HG02973 (cell line): Measurements from ENCODE around the gene CCDC40.
"Not testable (repeated sequence)": the region's sequence is repeated elsewhere in the genome, so short reads cannot be mapped to it uniquely, and the experiment has no call there.

Experiments used
- ATAC-seq: cut with Tn5 transposase; IDR thresholded peaks from one replicate; pipeline ENCODE4 v1.9.1; 2021; ENCODE audit warnings: moderate library complexity; ENCODE audit not compliant: unreplicated experiment

CCDC40 gene

DNA sequence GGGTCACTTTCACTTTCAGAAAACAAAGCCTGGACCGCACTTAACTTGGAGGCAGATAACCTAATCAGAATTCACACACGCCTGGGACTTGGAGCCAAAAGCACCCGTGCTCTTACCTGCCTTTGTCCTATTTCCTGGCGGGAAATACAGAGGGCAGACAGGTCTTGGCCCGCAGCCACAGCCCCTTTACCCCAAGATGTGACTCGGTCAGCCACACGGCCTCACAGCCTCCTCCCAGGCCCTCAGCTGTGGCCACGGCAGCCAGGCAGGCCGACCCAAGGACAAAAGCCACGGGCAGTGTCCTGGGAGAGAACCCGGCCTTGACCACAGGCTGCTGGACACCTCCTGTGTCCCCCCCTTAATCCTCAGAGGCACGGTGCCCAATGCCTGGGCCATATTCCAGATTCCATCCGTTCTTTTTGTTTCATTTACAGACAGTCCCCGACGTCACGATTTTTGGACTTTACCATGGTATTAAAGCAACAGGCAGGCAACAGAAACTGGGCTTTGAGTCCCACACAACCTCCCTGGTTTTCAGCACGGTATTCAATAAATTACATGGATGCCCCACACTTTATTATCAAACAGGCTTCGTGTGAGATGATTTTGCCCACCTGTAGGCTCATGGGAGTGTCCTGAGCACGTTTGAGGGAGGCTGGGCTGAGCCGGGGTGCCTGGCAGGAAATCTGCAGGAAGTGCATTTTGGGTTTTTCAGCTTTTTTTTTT lies 34.8 kb downstream of the CCDC40 start:
- no peak for ATAC-seq

DNA sequence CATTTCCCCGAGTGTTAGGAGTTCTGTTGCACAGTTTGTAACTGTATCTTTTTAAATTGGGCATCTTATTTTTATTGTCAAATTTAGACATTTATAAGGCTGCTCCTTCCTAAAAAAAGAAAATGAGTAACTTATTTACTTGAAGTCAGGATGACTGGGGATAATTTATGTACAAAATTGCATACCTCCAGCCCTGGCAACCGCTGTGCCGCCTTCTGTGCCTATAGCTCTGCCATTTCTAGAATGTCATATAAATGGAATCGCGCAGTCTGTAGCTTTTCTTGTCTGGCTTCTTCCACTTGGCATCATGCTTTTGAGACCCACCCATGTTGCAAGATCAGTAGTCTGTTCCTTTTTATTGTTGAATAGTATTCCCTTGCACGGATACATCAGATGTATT lies 36.0 kb downstream of the CCDC40 start:
- ATAC-seq = no peak

DNA sequence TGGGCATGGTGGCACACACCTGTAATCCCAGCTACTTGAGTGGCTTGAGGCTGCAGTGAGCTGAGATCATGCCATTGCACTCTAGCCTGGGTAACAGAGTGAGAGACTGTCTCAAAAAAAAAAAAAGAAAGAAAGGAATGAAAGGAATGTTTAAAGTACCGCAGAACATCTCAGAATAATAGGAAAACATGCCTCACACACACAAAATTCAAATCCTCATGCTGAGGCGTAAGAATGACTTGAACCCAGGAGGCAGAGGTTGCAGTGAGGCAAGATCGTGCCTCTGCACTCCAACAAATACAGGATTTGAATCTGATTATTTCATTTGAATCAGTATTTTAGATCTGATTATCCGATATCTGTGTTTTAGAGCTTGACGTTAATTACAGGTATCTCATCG lies 43.6 kb downstream of the CCDC40 start:
- ATAC-seq = no peak

DNA sequence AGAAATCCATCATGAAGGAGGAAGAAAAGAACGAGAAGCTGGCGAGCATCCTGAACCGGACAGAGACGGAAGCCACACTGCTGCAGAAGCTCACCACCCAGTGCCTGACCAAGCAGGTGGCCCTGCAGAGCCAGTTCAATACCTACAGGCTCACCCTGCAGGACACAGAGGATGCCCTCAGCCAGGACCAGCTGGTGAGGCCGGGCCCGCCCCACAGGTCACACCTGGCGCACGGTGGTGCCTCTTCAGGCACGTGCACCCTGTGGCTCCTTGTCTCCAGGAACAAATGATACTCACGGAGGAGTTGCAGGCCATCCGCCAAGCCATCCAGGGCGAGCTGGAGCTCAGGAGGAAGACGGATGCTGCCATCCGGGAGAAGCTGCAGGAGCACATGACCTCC lies 45.2 kb downstream of the CCDC40 start:
- no peak for ATAC-seq

DNA sequence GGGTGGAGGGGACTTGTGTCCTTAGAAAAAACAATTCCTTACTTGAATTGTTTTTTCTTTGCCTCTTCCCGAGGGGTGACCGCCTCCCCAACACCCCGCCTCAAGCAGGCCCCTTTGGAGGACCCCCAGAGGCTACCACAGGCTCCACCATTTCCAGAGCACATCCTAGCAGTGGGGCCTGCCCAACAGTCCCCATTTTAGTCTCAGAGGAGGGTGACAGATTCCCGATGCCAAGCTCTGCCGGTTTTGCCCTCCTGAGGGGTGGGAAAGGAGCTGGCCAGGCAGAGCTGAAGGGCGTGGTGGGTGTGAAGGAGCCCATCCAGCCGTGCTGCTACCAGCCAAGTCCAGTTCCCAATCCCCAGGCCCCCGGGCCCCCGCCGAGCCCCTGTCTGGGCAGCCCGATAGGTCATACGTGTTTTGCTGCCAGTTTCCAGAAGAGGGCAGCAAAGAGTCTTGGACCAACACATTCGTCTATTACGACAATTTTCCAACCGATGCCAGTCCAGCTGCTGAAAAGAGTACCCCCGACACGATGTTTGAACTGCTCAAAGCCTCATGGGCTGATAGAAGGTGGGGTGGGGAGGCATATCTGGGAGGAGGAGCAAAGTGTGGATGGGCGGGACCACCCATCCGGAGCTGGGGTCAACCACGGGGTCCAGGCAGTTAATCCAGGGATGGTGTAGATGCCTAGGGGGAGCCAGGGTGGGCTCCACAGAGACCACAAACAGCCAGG lies 46.1 kb downstream of the CCDC40 start:
- ATAC-seq = no peak

DNA sequence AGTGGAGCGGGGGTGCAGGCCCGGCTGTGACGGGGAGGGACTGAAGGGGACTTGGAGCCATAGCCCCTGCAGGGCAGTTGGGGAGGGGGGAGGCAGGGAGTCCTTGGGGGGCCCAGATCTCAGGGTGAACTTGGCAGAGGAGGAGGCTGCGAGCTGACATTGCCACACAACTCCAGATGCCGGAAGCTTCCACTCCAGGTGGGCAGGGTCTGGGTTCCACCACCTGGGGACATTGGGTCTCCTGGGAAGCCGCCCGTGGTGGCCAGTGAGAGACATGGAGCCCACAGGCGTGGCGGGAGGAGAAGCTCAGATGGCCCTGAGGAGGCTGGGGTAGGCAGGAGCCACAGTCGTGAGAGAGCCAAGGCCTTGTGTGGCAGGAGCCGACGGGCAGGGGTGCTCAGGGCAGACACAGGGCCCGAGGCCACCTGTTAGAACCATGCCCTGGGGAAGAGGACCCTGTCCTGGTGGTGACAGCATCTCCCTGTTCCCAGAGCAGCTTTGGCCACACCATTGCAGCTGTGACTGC lies 46.8 kb downstream of the CCDC40 start:
- no peak for ATAC-seq

DNA sequence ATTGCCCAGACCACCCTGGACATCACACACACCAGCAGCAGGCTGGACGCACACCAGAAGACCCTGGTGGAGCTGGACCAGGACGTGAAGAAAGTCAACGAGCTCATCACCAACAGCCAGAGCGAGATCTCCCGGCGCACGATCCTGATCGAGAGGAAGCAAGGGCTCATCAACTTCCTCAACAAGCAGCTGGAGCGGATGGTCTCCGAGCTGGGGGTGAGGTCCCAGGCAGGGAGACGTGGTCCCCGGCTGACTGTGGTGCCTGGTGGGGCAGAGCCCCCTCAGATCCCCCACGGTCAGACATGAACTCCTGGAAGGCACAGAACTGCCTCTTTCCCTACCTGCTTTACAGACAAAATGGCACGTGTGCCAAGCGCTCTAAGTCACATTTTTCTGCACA lies 48.3 kb downstream of the CCDC40 start:
- ATAC-seq = no peak

DNA sequence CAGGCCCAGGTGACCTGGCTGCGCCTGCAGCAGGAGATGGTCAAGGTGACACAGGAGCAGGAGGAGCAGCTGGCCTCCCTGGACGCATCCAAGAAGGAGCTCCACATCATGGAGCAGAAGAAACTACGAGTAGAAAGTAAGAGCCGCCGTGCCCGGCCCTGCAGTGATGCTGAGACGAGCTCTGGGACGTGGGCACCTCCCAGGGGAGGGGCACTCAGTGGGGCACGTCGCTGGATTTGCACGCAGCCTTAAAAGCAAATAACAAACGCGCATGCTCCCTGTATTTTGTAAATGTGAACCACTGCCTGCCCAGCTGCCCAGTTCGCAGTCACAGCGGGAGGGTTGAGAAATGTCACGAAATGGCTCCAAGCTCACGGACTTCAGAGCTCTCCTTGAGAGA lies 49.6 kb downstream of the CCDC40 start:
- no peak for ATAC-seq

DNA sequence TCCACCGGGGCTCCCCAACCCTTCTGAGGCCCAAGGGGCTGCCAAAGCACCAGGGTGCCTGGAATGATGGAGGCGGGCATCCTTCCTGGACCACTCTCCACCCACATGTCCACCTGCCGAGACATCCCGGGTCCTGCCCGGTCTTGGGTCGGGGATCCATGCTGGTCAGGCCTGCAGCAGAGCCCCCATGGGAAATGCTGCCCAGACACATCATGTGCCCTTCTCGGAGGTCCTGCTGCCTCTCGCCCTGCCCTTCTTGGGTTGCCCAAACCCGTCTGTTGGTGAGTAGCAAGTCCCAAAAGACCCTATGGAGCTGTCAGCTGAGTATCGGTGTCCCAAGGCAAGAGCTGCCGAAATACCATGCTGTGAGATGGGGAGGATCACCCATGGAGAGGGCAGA lies 50.2 kb downstream of the CCDC40 start:
- no peak for ATAC-seq

DNA sequence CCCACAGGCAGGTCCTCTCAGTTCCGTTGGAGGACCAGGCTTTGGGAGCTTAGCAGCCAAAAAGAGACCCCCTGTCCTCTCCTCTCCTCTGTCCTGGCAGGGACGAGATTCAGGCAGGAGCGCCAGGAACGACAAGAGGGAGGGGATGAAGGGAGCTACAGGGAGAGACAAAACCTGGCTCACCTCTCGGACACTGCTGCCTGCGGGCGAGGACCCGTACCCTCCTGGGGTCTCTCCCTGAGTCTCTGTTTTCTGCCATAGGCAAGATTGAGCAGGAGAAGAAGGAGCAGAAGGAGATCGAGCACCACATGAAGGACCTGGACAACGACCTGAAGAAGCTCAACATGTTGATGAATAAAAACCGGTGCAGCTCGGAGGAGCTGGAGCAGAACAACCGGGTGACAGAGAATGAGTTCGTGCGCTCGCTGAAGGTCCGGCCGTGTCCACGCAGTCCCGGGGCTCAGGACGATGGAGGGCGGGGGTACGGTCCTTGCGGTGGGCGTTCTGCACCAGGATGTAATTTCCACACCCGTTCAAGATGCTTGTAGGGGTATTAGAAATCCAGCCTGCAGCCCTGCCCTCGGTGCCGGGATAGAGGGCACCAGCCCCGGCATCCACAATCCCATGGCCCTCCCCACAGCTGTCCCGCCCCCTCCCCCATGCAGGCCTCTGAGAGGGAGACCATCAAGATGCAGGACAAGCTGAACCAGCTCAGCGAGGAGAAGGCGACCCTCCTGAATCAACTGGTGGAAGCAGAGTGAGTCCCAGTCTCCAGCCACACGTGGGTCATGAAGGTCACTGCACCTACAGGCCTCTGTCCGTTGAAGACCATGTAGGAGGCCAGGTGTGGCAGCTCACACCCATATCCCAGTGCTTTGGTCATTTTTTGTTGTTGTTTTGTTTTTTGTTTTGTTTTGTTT lies 51.2 kb downstream of the CCDC40 start:
- ATAC-seq = no peak

DNA sequence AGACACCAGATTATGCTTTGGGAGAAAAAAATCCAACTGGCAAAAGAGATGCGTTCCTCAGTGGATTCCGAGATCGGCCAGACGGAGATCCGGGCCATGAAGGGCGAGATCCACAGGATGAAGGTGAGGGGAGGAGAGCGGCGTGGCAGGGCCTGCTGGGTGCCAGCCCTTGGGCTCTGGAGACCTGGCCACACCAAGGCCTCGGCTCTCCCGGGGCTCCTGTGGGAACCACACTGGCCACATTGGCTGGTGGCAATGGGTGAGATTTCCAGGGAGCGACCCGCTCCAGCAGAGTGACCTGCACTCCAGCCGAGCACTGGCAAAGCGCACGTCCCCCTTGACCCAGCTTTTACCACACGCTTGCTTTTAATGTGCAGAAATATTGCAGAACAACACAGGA lies 53.3 kb downstream of the CCDC40 start:
- no peak for ATAC-seq

DNA sequence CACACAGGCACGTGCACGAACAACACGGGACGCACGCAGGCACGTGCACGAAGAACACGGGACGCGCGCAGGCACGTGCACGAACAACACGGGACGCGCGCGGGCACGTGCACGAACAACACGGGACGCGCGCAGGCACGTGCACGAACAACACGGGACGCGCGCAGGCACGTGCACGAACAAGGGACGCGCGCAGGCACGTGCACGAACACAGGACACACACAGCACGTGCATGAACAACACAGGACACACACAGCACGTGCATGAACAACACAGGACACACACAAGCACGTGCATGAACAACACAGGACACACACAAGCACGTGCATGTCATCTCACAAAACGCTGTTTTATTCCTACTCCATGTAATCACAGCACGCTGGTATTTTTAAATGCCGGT lies 53.7 kb downstream of the CCDC40 start:
- ATAC-seq = not testable (repeated sequence)

DNA sequence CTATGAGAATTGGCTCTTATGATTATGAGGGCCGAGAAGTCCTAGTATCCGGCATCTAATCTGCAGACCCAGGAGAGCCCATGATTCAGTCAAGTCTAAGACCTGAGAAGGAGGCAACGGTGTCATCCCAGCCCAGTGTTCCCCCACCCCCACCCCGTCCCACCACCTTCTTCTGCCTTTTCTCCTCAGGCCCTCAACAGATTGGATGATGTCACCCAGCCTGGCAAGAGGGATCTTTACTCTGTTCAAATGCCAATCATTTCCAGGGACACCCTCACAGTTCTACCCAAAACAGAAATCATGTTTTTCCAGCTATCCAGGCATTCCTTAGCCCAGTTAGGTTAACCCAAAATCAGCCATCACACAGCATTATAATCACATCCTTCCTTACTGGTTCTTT lies 54.9 kb downstream of the CCDC40 start:
- no peak for ATAC-seq

DNA sequence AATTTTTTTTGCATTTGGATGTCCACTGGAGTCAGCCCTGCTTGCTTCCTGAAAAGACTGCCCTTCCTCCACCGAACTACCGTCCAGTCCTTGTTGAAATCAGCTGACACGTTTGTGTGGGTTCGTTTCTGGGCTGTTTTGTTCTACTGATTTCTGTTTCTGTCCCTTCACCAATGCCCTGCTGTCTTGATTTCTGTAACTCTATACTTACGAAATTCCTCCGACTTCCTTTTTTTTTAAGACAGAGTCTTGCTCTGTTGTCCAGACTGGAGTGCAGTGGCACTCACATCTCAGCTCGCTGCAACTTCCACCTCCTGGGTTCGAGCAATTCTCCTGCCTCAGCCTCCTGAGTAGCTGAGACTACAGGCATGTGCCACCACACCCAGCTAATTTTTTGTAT lies 56.5 kb downstream of the CCDC40 start:
- no peak for ATAC-seq

DNA sequence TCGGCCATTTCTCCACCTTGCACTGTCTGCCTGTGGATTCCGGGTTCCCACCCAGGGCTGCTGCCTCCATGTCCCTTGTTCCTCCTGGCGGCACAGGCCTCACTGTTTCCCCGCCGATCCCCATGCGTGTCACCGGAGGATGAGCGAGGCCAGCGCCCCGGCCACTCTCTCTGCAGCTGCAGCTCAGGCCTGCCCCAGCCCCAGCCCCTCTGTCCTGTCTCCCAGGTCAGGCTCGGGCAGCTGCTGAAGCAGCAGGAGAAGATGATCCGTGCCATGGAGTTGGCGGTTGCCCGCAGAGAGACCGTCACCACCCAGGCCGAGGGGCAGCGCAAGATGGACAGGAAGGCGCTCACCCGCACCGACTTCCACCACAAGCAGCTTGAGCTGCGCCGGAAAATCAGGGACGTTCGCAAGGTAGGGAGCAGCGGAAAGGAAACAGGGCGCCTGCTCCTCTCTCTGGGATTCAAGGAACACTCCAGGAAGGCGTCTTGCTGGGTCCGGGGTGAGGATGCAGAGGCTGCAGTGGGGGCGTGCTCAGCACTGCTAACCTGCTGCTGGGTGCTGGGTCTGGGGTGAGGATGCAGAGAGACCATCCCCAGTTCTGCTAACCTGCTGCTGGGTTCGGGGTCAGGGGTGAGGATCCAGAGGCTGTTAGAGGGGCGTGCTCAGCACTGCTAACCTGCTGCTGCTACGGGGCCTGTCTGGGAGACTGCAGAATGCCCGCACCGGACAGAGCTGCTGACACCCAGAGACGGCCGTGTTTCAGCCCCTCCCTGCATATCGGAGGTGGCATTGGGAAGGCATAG lies 58.8 kb downstream of the CCDC40 start:
- ATAC-seq = no peak

DNA sequence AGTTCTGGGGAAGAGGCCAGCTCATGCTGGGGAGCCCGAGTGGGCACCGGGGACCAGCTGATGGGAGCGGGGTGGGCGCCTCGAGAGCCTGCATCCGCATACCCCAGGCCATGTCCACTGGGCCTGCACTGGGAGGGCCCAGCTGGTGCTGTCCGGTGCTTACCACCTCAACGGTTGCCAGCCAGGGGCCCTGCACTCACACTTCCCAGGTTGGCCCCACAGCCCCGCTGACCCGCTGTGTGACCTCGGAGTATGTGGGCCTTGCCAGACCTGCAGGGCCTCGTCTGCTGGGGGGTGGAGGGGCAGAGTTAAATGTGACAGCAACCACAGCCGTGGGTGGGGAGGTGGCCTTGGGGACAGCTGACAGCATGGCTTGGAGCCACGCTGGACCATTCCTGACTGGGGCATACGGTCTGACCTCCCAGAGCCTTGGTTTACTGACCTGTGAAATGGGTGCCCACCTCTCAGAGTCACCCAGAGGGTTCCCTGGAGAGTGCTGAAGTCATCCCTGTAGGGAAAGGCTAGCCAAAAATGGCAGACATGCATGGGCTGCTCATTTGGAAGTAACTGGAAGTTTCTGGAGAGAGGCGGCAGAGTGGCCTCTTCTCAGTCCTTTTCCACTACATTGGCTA lies 59.5 kb downstream of the CCDC40 start:
- no peak for ATAC-seq

DNA sequence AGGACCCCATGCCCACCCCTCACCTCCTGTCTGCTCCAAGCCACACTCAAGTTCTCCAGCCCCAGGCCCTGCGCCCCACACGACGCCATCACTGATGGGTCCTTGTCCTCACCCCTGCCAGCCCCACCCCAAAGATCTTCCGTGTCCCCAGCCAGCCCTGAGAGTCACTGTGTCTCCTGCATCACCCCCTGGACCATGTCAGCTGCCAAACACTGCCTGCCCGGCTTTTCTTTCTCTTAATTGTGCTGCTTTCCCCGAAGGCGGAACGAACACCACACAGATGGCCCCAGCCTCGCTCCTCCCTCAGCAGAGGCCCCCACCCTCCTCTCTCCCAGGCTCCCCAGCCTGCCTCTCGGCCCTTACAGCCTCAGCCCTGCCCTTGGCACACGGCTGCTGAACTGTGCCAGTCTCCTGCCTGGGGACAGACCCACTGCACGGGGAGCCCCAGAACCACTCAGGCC lies 60.1 kb downstream of the CCDC40 start:
- ATAC-seq = no peak

DNA sequence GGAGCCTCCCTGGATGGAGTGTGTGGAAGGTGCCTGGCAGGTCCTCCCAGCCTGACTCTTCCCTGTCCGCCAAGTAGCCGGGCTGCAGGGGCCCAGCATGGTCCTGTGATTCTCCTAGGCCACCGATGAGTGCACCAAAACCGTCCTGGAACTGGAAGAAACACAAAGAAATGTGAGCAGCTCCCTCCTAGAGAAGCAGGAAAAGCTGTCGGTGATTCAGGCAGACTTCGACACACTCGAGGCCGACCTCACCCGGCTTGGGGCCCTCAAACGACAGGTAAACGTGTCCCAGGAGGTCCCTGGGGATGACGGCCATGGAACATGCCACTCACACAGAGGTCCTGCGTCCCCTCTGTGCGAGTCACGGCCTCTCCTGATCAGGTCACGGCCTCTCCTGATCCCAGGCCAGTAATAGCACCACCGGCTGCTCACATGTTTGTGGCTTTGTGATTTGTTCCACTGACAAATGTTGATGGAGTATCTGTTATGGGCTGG lies 60.7 kb downstream of the CCDC40 start:
- ATAC-seq = no peak

DNA sequence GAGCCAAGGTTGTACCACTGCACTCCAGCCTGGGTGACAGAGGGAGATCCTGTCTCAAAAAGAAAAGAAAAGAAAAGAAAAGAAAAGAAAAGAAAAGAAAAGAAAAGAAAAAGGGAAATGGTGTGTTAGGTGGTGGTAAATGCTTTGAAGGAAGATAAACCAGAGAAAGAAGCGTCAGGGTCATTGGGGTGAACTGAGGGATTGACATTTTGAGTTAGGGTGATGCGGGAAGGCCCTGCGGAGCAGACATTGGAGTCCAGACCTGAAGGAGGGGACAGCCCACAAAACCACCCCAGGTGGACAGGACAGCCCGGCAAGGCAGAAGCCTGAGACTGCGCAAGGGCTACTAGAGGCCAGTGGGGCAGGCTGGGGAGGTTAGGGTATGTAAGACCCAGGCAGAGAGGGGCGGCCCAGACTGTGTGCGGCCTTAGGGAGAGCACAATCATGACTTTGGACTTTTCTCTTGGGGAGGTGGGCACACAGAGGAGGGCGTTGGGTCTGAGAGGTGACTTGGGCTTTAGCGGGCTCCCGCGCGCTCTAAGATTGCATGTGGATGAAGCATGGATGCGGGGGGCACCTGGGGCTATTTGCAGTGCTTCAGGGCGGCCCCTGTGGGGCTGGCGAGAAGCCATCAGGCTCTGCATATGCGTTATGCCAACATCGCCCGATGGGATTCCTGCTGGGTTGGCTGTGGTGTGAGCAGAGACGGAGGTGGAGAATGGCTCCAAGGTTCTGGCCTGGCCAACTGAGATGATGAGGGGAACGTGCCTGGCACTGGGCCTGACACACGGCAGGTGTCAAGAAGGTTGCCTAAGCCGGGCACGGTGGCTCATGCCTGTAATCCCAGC lies 61.6 kb downstream of the CCDC40 start:
- ATAC-seq = no peak
